IMR-90 (cell line): ENCODE measurements around the gene TCERG1. TPM values are rescaled to one million over a fixed set of nuclear protein-coding genes. Genes with fewer than 3 reads are reported as not detected.
A peak's percentile ranks its signal among the peaks of the same experiment; 100 is the strongest.

Experiments used
- ATAC-seq: fragments of 200-7000 bp; cut with Tn5 transposase; 2 replicates; pipeline ENCODE4 v1.9.1; 2020; ENCODE audit warnings: low read depth, mild to moderate bottlenecking, moderate library complexity
- BruUV-seq: library from RNA; stranded (reverse); fragments of 400-500 nt; replicated peaks from 2 replicates; lab custom pipeline; 2021; lab: Mats Ljungman, UMichigan
- CTCF ChIA-PET: fragments of 300-600 bp; formaldehyde crosslinking; extraction: SDS; loops from one replicate; lab custom pipeline; 2021; ENCODE audit warnings: antibody characterized with exemption; lab: Yijun Ruan, JAX
- POLR2A ChIA-PET: fragments of 300-600 bp; sonication (Branson Sonifier 250); formaldehyde crosslinking; loops from one replicate; lab custom pipeline; 2022; ENCODE audit warnings: antibody characterized with exemption; ENCODE audit not compliant: unreplicated experiment; lab: Charles Lee
- DNase-seq: peaks from one replicate; pipeline ENCODE4 v3.0.0; 2013
- H2AFZ ChIP-seq: replicated peaks from 2 replicates; pipeline ENCODE3; 2013; ENCODE audit warnings: low read length, mild to moderate bottlenecking; ENCODE audit not compliant: poor library complexity
- H2AK5ac ChIP-seq: 2 replicates; pipeline ENCODE4 v1.6.1; 2013; ENCODE audit warnings: low read depth, low read length, inconsistent platforms
- H2AK9ac ChIP-seq: replicated peaks from 2 replicates; pipeline ENCODE3; 2013; ENCODE audit warnings: mild to moderate bottlenecking, low read depth, low read length, moderate library complexity; ENCODE audit not compliant: poor library complexity
- H2BK120ac ChIP-seq: 2 replicates; pipeline ENCODE4 v1.6.1; 2013; ENCODE audit warnings: low read depth, low read length, inconsistent platforms
- H2BK15ac ChIP-seq: 3 replicates; pipeline ENCODE4 v1.6.1; 2013; ENCODE audit warnings: low read depth, low read length, inconsistent platforms
- H2BK20ac ChIP-seq: 2 replicates; pipeline ENCODE4 v1.6.1; 2013; ENCODE audit warnings: low read depth, mild to moderate bottlenecking, inconsistent platforms, low read length, moderate library complexity
- H2BK5ac ChIP-seq: 2 replicates; pipeline ENCODE4 v1.6.1; 2013; ENCODE audit warnings: mild to moderate bottlenecking, low read depth, low read length, inconsistent platforms; ENCODE audit not compliant: poor library complexity, severe bottlenecking
- H3K14ac ChIP-seq: replicated peaks from 2 replicates; pipeline ENCODE4 v1.6.1; 2013; ENCODE audit warnings: low read depth, low read length, inconsistent platforms
- H3K18ac ChIP-seq: 2 replicates; pipeline ENCODE4 v1.6.1; 2013; ENCODE audit warnings: low read depth, low read length, control low read depth
- H3K23ac ChIP-seq: 2 replicates; pipeline ENCODE4 v1.6.1; 2013; ENCODE audit warnings: low read depth, low read length, inconsistent platforms
- H3K27ac ChIP-seq: 2 replicates; pipeline ENCODE4 v1.5.1; 2013; ENCODE audit warnings: mild to moderate bottlenecking, control low read depth, low read length; ENCODE audit not compliant: insufficient read depth
- H3K27me3 ChIP-seq: 2 replicates; pipeline ENCODE4 v1.6.1; 2013; ENCODE audit warnings: low read length; ENCODE audit not compliant: control insufficient read depth, insufficient read depth
- H3K36me3 ChIP-seq: 2 replicates; pipeline ENCODE4 v1.6.1; 2013; ENCODE audit warnings: low read length, mixed read lengths; ENCODE audit not compliant: control insufficient read depth, insufficient read depth
- H3K4ac ChIP-seq: 2 replicates; pipeline ENCODE4 v1.6.1; 2013; ENCODE audit warnings: low read depth, low read length, inconsistent platforms
- H3K4me1 ChIP-seq: 2 replicates; pipeline ENCODE4 v1.6.1; 2013; ENCODE audit warnings: low read length, mixed read lengths; ENCODE audit not compliant: control insufficient read depth, insufficient read depth
- H3K4me2 ChIP-seq: 2 replicates; pipeline ENCODE4 v1.6.1; 2013; ENCODE audit warnings: low read depth, mild to moderate bottlenecking, control low read depth, low read length, moderate library complexity
- H3K4me3 ChIP-seq: 2 replicates; pipeline ENCODE4 v1.5.1; 2013; ENCODE audit warnings: low read depth, mild to moderate bottlenecking, control low read depth, low read length, moderate library complexity; ENCODE audit not compliant: insufficient read depth
- H3K56ac ChIP-seq: 2 replicates; pipeline ENCODE4 v1.6.1; 2013; ENCODE audit warnings: low read length, inconsistent platforms; ENCODE audit not compliant: insufficient read depth; ENCODE audit errors: extremely low read depth
- H3K79me1 ChIP-seq, 2 experiments: 2 replicates each; pipeline ENCODE4 v1.6.1; 2013; ENCODE audit warnings: low read length in 2 of 2, inconsistent platforms in 1 of 2, low read depth in 1 of 2
- H3K9ac ChIP-seq: 2 replicates; pipeline ENCODE4 v1.6.1; 2013; ENCODE audit warnings: low read depth, low read length, control low read depth
- H3K9me1 ChIP-seq: 2 replicates; pipeline ENCODE4 v1.6.1; 2013; ENCODE audit warnings: low read length, inconsistent platforms; ENCODE audit not compliant: insufficient read depth
- H3K9me3 ChIP-seq: 2 replicates; pipeline ENCODE4 v1.6.1; 2013; ENCODE audit warnings: low read length; ENCODE audit not compliant: control insufficient read depth, insufficient read depth
- H4K20me1 ChIP-seq: 2 replicates; pipeline ENCODE4 v1.6.1; 2013; ENCODE audit warnings: low read length, inconsistent platforms; ENCODE audit not compliant: insufficient read depth
- H4K5ac ChIP-seq: 2 replicates; pipeline ENCODE4 v1.6.1; 2013; ENCODE audit warnings: mild to moderate bottlenecking, low read depth, low read length, control low read depth
- H4K8ac ChIP-seq, 2 experiments: 2 replicates each; pipeline ENCODE4 v1.6.1; 2013; ENCODE audit warnings: low read depth in 2 of 2, low read length in 2 of 2, control low read depth in 1 of 2, inconsistent platforms in 1 of 2
- H4K91ac ChIP-seq: 2 replicates; pipeline ENCODE4 v1.6.1; 2013; ENCODE audit warnings: low read depth, low read length, inconsistent platforms; ENCODE audit not compliant: insufficient read depth
- BHLHE40 ChIP-seq: fragments of 150-350 bp; IDR thresholded peaks from 2 replicates; pipeline ENCODE4 v1.6.1; 2016; ENCODE audit warnings: mild to moderate bottlenecking, low read depth, low read length
- CEBPB ChIP-seq: IDR thresholded peaks from 2 replicates; pipeline ENCODE4 v1.6.1; 2012; ENCODE audit warnings: low read depth, low read length, improper control_type of control experiment
- POLR2A ChIP-seq: IDR thresholded peaks from 2 replicates; pipeline ENCODE4 v1.6.1; 2012; ENCODE audit warnings: mild to moderate bottlenecking, low read depth, low read length
- RFX5 ChIP-seq: IDR thresholded peaks from 2 replicates; pipeline ENCODE4 v1.8.0; 2012; ENCODE audit warnings: low read depth, mild to moderate bottlenecking, low read length, moderate library complexity
- WGBS, 2 experiments: methylation state at CpG; one replicate each; pipeline versions ENCODE4 v1.1.5 to v1.1.7; 2013; ENCODE audit warnings: missing lambda C conversion rate in 2 of 2; ENCODE audit not compliant: insufficient read length in 1 of 2; ENCODE audit errors: extremely low coverage in 2 of 2; 5-methylcytosine and 5-hydroxymethylcytosine counted together
- dilution Hi-C: fragments of 300-500 bp; cut with HindIII; formaldehyde crosslinking; loops from one replicate; pipeline ENCODE4 v1.14.3; 2018; ENCODE audit warnings: low sequenced_read_pairs; ENCODE audit not compliant: unreplicated experiment
- in situ Hi-C: fragments of 300-500 bp; cut with MboI; formaldehyde crosslinking; loops from 3 replicates; pipeline ENCODE4 v1.14.3; 2019; ENCODE audit warnings: low sequenced_read_pairs, inconsistent platforms, mixed read lengths
- intact Hi-C: fragments of 100-400 bp; cut with micrococcal nuclease; formaldehyde crosslinking; loops from 2 replicates; pipeline ENCODE4 v1.10.0; 2022
- polyA plus RNA-seq, 3 experiments: library from polyadenylated mRNA; depleted of rRNA; stranded (reverse); fragments of >200 nt; gene quantifications; 2 replicates each; pipeline ENCODE4 v1.2.3, GENCODE V29; 2012; ENCODE audit warnings: low replicate concordance in 1 of 3
- total RNA-seq: library from RNA; depleted of rRNA; stranded (reverse); fragments of >200 nt; gene quantifications from 2 replicates; pipeline ENCODE4 v1.2.3, GENCODE V29; 2012
- TF ChIP-seq, protein P1 (sequence below): conservative IDR thresholded peaks from 2 replicates; pipeline ENCODE4 v1.5.1; 2012; ENCODE audit warnings: mild to moderate bottlenecking, low read depth, low read length, improper control_type of control experiment
- TF ChIP-seq, protein P2 (sequence below): fragments of 150-350 bp; IDR thresholded peaks from 2 replicates; pipeline ENCODE4 v1.6.1; 2016; ENCODE audit warnings: low read depth, mild to moderate bottlenecking, low read length, moderate library complexity, borderline replicate concordance

TCERG1 gene
- total and polyA plus RNA-seq, 2 of the 4 experiments (the other 2 are of a cell fraction) = 21.9 to 44.7 TPM

DNA sequence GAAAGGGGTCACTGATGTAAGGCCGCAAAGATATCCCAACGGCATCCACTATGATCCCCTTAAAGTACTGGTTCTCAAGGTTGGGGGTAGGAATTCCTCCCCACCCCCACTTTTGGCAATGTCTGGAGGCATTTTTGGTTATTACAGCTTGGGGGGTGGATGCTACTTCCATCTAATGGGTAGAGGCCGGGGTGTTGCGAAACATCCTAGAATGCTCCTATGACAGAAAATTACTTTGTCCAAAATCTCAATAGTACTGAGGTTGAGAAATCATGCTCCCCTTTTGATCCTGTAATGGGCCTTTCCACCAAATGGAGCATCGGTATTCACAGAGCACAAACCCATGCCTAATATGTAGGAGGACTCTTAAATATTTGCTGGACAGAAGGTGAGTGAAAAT is 20.8 kb upstream of the TCERG1 start:
- Histone ChIP-seq H3K4me2 (no peak overlapping the region), H2AK9ac (no peak overlapping the region), H3K9ac (no peak overlapping the region), H2BK5ac (no peak overlapping the region), H3K27me3 (peaks cover 17% of the 10 kb centered on the region), H3K9me3 (no peaks in the 10 kb centered on the region), H4K91ac (no peak overlapping the region), H3K4me1 (no peaks in the 10 kb centered on the region), H3K27ac (no peak overlapping the region), H4K5ac (no peak overlapping the region), H2BK20ac (no peak overlapping the region), H3K18ac (no peak overlapping the region), H3K4me3 (no peak overlapping the region), H2AK5ac (no peak overlapping the region), H3K79me1 (no peaks in the 10 kb centered on the region), H3K14ac (no peak overlapping the region), H2BK120ac (no peak overlapping the region), H4K20me1 (no peaks in the 10 kb centered on the region), H3K56ac (no peak overlapping the region), H3K36me3 (no peaks in the 10 kb centered on the region), H3K23ac (no peak overlapping the region), H3K9me1 (no peaks in the 10 kb centered on the region), H2BK15ac (no peak overlapping the region), H2AFZ (no peak overlapping the region), H3K4ac (no peak overlapping the region), H4K8ac (no peak overlapping the region)
- intact Hi-C loops = loop anchor here (5.0 kb wide), 1 partner anchor 244 kb away; the partner anchor contains the start of gene LARS1
- dilution Hi-C loops = no loop called here
- no peak for ATAC-seq
- WGBS, 2 experiments = no CpG with 5 or more reads among the region's 5 CpGs
- in situ Hi-C loops = loop anchor here (25.0 kb wide), 1 partner anchor 289 kb away; no protein-coding TSS in a partner anchor
- POLR2A ChIA-PET = no interaction called here
- DNase-seq = no peak
- CTCF ChIA-PET = no interaction called here
- BruUV-seq = no TSS peak
- TF ChIP-seq RFX5 (no peak), POLR2A (no peak), CEBPB (peak; percentile 80), BHLHE40 (no peak)
- TF ChIP-seq, protein P1, sequence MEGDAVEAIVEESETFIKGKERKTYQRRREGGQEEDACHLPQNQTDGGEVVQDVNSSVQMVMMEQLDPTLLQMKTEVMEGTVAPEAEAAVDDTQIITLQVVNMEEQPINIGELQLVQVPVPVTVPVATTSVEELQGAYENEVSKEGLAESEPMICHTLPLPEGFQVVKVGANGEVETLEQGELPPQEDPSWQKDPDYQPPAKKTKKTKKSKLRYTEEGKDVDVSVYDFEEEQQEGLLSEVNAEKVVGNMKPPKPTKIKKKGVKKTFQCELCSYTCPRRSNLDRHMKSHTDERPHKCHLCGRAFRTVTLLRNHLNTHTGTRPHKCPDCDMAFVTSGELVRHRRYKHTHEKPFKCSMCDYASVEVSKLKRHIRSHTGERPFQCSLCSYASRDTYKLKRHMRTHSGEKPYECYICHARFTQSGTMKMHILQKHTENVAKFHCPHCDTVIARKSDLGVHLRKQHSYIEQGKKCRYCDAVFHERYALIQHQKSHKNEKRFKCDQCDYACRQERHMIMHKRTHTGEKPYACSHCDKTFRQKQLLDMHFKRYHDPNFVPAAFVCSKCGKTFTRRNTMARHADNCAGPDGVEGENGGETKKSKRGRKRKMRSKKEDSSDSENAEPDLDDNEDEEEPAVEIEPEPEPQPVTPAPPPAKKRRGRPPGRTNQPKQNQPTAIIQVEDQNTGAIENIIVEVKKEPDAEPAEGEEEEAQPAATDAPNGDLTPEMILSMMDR = no peak
- TF ChIP-seq, protein P2, sequence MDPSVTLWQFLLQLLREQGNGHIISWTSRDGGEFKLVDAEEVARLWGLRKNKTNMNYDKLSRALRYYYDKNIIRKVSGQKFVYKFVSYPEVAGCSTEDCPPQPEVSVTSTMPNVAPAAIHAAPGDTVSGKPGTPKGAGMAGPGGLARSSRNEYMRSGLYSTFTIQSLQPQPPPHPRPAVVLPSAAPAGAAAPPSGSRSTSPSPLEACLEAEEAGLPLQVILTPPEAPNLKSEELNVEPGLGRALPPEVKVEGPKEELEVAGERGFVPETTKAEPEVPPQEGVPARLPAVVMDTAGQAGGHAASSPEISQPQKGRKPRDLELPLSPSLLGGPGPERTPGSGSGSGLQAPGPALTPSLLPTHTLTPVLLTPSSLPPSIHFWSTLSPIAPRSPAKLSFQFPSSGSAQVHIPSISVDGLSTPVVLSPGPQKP = no peak
